Measurements from ENCODE around the gene DARS1. TPM values are rescaled to one million over a fixed set of nuclear protein-coding genes. Genes with fewer than 3 reads are reported as not detected.

The DARS1 gene
- total RNA-seq, 1 donor, result 65.5 TPM

DNA sequence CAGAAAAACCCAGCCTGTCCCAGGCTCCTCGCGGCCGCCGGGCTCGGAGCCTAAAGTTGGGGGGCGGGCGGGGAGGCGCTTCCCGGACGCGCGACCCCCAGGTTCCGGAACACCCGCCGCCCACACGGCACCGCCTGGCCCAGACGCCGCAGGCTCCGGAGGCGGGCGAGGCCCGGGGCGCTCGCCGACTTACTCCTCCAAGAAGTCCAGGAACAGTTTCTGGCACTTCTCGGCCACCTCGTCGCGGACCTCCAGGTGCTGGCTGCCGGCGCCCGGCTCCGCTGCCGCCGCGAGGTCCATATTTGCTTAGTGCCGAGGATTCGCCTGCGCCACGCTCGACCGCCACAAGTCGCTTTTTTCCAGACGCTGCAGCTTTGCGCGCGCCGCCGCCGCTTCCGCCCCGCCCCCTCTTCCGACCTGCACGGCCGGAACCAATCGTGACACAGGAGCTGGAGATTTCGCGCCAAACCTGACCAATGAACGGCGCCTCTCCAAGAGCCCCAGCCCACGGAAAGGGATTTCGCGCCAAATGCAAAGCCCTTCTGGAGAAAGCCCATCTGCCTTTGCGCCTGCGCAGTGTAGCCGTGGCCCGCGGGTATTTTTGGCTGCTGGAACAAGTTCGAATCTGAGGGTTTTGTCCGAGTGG, 109.2 kb downstream of the DARS1 start, which contains the start of gene MCM6:
Gene MCM6, minus strand, starts transcription at position 378 of the 646 bp plus-strand sequence. Its CDS starts 78 bp downstream, at position 300.
- H3K9me3 ChIP-seq (ENCODE audit: low read depth, low read length), result no peaks in the 10 kb centered on the region
- H3K27me3 ChIP-seq (ENCODE audit: insufficient read depth, low read length), result no peaks in the 10 kb centered on the region
- peaks cover 27% of the 10 kb centered on the region for H3K4me1 ChIP-seq (ENCODE audit: insufficient read depth, low read length)
- peak within 1 kb of the TSS; percentile 69 for H3K4me3 ChIP-seq (ENCODE audit: low read length)

DNA sequence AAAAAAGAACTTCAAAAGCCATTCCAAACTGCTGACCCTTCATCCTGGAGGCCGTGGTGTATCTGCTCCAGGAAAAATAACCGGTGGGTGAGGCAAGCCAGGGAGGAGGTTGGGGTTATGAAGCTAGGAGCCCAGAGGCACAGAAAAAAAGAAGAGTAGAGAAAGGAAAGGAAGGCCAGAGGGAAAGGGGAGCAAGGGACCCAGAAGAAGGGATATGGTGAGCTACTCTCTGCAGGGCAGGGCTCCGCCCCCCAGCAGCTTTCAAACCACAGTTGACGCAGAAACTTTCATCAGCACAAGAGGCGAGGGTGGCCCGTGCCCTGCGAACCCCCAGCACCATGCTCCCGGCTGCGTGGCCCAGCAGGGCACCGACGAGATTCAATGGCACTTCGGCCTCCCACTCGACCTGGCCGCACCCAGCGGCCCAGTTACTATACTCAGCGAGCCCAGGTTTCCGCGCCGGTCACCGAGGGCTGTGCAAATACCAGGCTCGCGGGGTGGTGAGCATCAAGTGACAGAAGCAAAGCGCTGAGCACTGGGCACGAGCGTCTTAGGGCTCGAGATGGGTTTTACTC, 109.8 kb downstream of the DARS1 start:
- Histone ChIP-seq H3K4me3 (ENCODE audit: low read length) (peak overlapping the region; percentile 69), H3K27me3 (ENCODE audit: insufficient read depth, low read length) (no peaks in the 10 kb centered on the region), H3K4me1 (ENCODE audit: insufficient read depth, low read length) (peaks cover 27% of the 10 kb centered on the region), H3K9me3 (ENCODE audit: low read depth, low read length) (no peaks in the 10 kb centered on the region)

DNA sequence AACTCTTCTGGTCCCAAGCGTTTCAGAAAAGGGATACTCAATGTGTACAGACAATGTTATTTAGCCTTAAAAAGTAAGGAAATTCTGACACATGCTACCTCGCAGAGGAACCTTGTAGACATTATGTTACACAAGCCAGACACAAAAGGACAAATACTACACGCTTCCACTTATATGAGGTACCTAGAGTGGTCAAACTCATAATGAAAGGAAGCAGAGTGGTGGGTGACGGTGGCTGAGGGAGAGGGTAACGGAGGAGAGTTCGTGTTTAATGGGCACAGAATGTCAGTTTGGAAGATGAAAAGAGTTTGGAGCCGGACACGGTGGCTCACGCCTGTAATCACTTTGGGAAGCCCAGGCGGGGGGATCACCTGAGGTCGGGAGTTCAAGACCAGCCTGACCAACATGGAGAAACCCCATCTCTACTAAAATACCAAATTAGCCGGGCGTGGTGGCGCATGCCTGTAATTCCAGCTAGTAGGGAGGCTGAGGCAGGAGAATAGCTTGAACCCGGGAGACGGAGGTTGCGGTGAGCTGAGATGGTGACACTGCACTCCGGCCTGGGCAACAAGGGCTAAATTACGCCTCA, 110.6 kb downstream of the DARS1 start:
- Histone ChIP-seq H3K27me3 (ENCODE audit: insufficient read depth, low read length) (no peaks in the 10 kb centered on the region), H3K9me3 (ENCODE audit: low read depth, low read length) (no peaks in the 10 kb centered on the region), H3K4me1 (ENCODE audit: insufficient read depth, low read length) (peaks cover 27% of the 10 kb centered on the region), H3K4me3 (ENCODE audit: low read length) (no peak overlapping the region)

DNA sequence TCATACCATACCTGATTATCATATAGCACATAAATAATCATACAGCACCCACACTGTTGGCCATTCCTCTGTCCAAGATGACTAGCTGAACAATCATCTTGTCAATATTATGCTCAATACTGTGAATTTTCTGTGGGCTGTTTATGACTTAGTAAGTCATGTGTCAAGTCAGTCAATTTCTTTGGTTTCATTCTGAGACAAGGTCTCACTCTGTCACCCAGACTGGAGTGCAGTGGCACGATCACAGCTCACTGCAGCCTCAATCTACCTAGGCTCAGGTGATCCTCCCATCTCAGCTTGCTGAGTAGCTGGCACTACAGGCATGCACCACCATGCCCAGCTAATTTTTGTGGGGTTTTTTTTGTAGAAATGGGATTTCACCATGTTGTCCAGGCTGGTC, 114.9 kb downstream of the DARS1 start:
- Histone ChIP-seq H3K4me3 (ENCODE audit: low read length) (no peak overlapping the region), H3K9me3 (ENCODE audit: low read depth, low read length) (no peaks in the 10 kb centered on the region), H3K27me3 (ENCODE audit: insufficient read depth, low read length) (no peaks in the 10 kb centered on the region)

DNA sequence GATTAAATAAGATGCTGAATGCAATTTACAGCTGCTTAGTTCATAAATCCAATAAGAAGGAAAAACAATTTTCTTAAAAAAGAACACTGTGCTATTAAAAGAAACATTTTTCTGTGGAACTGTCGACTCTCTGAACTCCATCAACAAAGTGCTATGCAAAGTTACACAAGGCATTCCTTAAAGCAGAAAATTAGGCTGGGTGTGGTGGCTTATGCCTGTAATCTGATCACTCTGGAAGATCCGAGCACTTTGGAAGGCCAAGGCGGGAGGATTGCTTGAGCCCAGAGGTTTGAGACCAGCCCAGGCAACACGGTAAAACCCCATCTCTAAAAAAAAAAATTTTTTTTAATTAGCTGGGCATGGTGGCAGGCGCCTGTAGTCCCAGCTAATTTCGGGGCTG, 122.2 kb downstream of the DARS1 start:
- Histone ChIP-seq H3K9me3 (ENCODE audit: low read depth, low read length) (no peaks in the 10 kb centered on the region), H3K4me1 (ENCODE audit: insufficient read depth, low read length) (no peaks in the 10 kb centered on the region), H3K4me3 (ENCODE audit: low read length) (no peak overlapping the region), H3K27me3 (ENCODE audit: insufficient read depth, low read length) (no peaks in the 10 kb centered on the region)

More for the DNA sequence above, 114.9 kb downstream of the DARS1 start:
- peaks cover 13% of the 10 kb centered on the region for H3K4me1 ChIP-seq (ENCODE audit: insufficient read depth, low read length)

DNA sequence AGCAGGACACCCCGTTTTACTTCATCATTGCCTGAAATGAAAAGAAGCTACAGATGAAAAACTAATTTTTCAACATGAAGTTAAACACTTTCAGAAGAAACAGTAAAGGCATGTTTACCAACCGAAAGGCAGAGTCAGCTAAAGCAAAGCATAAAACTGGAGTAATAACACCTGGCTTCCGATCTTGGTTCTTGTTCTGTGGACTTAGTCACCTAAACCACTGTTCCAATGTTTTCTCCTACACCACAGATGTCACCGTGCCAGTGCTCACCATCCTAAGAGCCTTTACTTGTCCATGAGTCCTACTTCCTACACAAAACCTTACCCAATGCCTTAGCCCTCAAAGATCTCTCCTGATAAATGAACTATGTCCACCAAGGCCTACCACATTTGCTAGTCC, 122.7 kb downstream of the DARS1 start:
- Histone ChIP-seq H3K27me3 (ENCODE audit: insufficient read depth, low read length) (no peaks in the 10 kb centered on the region), H3K4me1 (ENCODE audit: insufficient read depth, low read length) (no peaks in the 10 kb centered on the region), H3K9me3 (ENCODE audit: low read depth, low read length) (no peaks in the 10 kb centered on the region), H3K4me3 (ENCODE audit: low read length) (no peak overlapping the region)

Other genes starting within 250 kb of the DARS1 start
- gene UBXN4, start 243.8 kb downstream of the DARS1 start, total RNA-seq, result 106 TPM
- 0.10 TPM for gene LCT, start 148.4 kb downstream of the DARS1 start, total RNA-seq
- 29.5 TPM for gene MCM6, start 109.2 kb downstream of the DARS1 start, total RNA-seq
- gene CXCR4, start 132.5 kb upstream of the DARS1 start, total RNA-seq, result 1,915 TPM